ENCODE data around the gene CEACAM5. TPM values are rescaled to one million over a fixed set of nuclear protein-coding genes. Genes with fewer than 3 reads are reported as not detected.

Gene CEACAM5
- total RNA-seq, 2 donors from 2014 or later, result 0.32 to 3.4 TPM

GRCh38 chr19:41744850-41745249 is 36.4 kb downstream of the CEACAM5 start:
- Histone ChIP-seq H3K36me3 (no peaks in the 10 kb centered on the region), H3K27me3 (replicated peaks; ENCODE audit: insufficient read depth) (no peaks in the 10 kb centered on the region), H3K9me3 (no peaks in the 10 kb centered on the region), H3K4me1 (replicated peaks) (no peaks in the 10 kb centered on the region), H3K4me3 (no peak overlapping the region), H3K27ac (no peak overlapping the region)
- TF ChIP-seq, protein P1, sequence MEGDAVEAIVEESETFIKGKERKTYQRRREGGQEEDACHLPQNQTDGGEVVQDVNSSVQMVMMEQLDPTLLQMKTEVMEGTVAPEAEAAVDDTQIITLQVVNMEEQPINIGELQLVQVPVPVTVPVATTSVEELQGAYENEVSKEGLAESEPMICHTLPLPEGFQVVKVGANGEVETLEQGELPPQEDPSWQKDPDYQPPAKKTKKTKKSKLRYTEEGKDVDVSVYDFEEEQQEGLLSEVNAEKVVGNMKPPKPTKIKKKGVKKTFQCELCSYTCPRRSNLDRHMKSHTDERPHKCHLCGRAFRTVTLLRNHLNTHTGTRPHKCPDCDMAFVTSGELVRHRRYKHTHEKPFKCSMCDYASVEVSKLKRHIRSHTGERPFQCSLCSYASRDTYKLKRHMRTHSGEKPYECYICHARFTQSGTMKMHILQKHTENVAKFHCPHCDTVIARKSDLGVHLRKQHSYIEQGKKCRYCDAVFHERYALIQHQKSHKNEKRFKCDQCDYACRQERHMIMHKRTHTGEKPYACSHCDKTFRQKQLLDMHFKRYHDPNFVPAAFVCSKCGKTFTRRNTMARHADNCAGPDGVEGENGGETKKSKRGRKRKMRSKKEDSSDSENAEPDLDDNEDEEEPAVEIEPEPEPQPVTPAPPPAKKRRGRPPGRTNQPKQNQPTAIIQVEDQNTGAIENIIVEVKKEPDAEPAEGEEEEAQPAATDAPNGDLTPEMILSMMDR (IDR thresholded peaks at IDR 0.05), result no peak
- TF ChIP-seq POLR2AphosphoS5 (IDR thresholded peaks at IDR 0.05) (no peak), POLR2A (IDR thresholded peaks at IDR 0.05) (no peak)
- intact Hi-C loops (cut with DNase I), result no loop called here
- 51% methylated on average over 4 of the region's 4 CpGs for WGBS
- DNase-seq (ENCODE audit: low spot score), result no peak

DNA sequence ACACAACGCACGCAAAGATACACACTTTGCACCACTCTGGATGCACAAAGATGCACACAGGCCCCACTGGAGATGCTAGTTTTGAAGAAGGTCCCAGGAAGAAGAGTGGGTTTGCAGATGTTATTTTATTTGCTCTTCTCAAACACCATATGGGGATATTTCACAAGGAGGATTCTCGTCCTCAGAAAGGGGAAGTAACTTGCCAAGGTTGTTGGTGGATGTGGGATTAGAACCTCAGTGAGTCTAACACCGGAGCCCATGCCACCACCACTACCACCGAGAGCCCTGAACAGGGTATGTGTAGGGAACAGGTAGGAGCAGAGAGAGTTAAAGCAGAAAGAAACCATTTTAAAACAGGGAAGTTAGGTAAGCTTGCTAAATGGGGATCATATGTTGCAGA is 37.3 kb downstream of the CEACAM5 start:
- no peak for DNase-seq (ENCODE audit: low spot score)
- H3K27ac ChIP-seq, result no peak overlapping the region
- H3K27me3 ChIP-seq (replicated peaks; ENCODE audit: insufficient read depth), result no peaks in the 10 kb centered on the region
- WGBS, result 88% methylated on average over 5 of the region's 5 CpGs
- H3K9me3 ChIP-seq, result no peaks in the 10 kb centered on the region
- no peaks in the 10 kb centered on the region for H3K36me3 ChIP-seq
- TF ChIP-seq POLR2AphosphoS5 (IDR thresholded peaks at IDR 0.05) (no peak), POLR2A (IDR thresholded peaks at IDR 0.05) (no peak)
- TF ChIP-seq, protein P1 (IDR thresholded peaks at IDR 0.05), result no peak
- intact Hi-C loops (cut with DNase I), result no loop called here
- H3K4me1 ChIP-seq (replicated peaks), result no peaks in the 10 kb centered on the region
- H3K4me3 ChIP-seq, result no peak overlapping the region

DNA sequence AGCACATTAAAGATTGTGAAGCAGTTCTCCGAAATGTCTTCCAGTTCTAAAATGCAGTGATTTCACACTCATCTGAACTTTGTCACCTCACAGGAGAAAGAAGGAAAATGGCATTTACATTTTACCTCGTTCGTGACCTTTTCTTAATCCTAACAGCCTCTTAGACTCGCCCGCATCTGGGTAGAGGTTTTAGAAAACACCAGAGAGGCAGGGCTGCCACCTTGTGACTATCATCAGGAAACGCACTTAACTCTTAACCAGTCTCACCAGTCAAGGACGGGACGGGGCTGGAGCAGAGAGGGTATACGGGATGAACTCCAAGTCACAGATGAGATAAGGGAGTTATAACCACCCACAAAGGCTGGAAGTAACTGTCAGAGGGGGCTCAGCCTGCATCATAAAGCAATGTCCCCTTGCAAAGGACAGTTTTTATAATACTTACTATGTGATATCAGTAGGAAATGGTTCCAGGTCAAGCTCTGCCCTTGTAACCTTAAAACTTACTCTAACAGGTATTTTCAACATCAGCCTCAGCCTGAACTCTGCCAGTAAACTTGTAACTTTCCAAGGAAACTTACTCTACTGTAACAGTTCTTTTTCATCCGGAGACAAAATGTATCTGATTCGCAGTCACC is 38.3 kb downstream of the CEACAM5 start:
- no peaks in the 10 kb centered on the region for H3K36me3 ChIP-seq
- no peak overlapping the region for H3K27ac ChIP-seq
- peak; percentile 53 for DNase-seq (ENCODE audit: low spot score)
- H3K4me3 ChIP-seq, result no peak overlapping the region
- intact Hi-C loops (cut with DNase I), result no loop called here
- 17% methylated on average over 11 of the region's 11 CpGs for WGBS
- no peaks in the 10 kb centered on the region for H3K4me1 ChIP-seq (replicated peaks)
- H3K9me3 ChIP-seq, result no peaks in the 10 kb centered on the region
- H3K27me3 ChIP-seq (replicated peaks; ENCODE audit: insufficient read depth), result no peaks in the 10 kb centered on the region
- TF ChIP-seq, protein P1 (IDR thresholded peaks at IDR 0.05), result peak in 3 of 4 experiments; percentile 40 to 64 (median 59)
- TF ChIP-seq POLR2AphosphoS5 (IDR thresholded peaks at IDR 0.05), result no peak

DNA sequence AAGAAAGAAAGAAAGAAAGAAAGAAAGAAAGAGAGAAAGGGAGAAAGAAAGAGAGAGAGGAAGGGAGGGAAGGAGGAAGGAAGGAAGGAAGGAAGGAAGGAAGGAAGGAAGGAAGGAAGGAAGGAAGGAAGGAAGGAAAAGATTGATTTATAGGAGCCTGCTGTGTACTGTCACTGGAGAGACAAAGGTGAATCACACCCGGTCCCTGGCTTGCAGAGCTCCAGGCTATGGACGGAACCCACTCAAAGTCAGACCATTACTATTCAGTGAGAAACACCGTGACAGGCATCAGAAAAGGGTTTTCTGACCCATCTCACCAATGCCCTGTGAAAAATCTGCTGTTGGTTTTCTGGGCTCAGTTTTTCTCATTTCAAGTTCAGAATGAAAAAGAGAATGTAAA is 39.6 kb downstream of the CEACAM5 start:
- intact Hi-C loops (cut with DNase I), result no loop called here
- Histone ChIP-seq H3K4me1 (replicated peaks) (no peaks in the 10 kb centered on the region), H3K36me3 (no peaks in the 10 kb centered on the region), H3K4me3 (no peak overlapping the region), H3K9me3 (no peaks in the 10 kb centered on the region), H3K27ac (no peak overlapping the region), H3K27me3 (replicated peaks; ENCODE audit: insufficient read depth) (no peaks in the 10 kb centered on the region)
- WGBS, result 73% methylated on average over 3 of the region's 3 CpGs
- TF ChIP-seq, protein P1 (IDR thresholded peaks at IDR 0.05), result no peak
- TF ChIP-seq POLR2A (IDR thresholded peaks at IDR 0.05) (no peak), POLR2AphosphoS5 (IDR thresholded peaks at IDR 0.05) (no peak)
- DNase-seq (ENCODE audit: low spot score), result no peak
